Type B pancreatic cell (in vitro differentiated cells): ENCODE measurements around the gene ADAMTSL5. TPM values are rescaled to one million over a fixed set of nuclear protein-coding genes. Genes with fewer than 3 reads are reported as not detected.

Source experiments
- DNase-seq: peaks from one replicate; pipeline ENCODE4 v3.0.0; 2021; ENCODE audit warnings: mixed read lengths; ENCODE audit not compliant: unreplicated experiment; ENCODE audit errors: extremely low spot score
- H3K27ac Mint-ChIP-seq: 2 replicates; pipeline ENCODE4 v1.8.0; 2021; ENCODE audit warnings: mild to moderate bottlenecking, mixed read lengths
- H3K27me3 Mint-ChIP-seq: 2 replicates; pipeline ENCODE4 v1.8.0; 2021; ENCODE audit warnings: mixed read lengths
- H3K36me3 Mint-ChIP-seq: 2 replicates; pipeline ENCODE4 v1.8.0; 2021; ENCODE audit warnings: mixed read lengths
- H3K4me1 Mint-ChIP-seq: one replicate; pipeline ENCODE4 v1.8.0; 2021; ENCODE audit warnings: mixed read lengths; ENCODE audit not compliant: unreplicated experiment
- H3K4me3 Mint-ChIP-seq: 2 replicates; pipeline ENCODE4 v1.8.0; 2021; ENCODE audit warnings: mild to moderate bottlenecking, mixed read lengths
- H3K9me3 Mint-ChIP-seq: 2 replicates; pipeline ENCODE4 v1.8.0; 2021; ENCODE audit warnings: mixed read lengths
- CTCF ChIP-seq: fragments of 200-600 bp; sonication (generic); conservative IDR thresholded peaks from 2 replicates; pipeline ENCODE4 v1.5.0; 2021; ENCODE audit warnings: antibody characterized with exemption, mild to moderate bottlenecking
- total RNA-seq: library from RNA; stranded (reverse); gene quantifications from 2 replicates; pipeline ENCODE4 v1.2.1, GENCODE V29; 2021; ENCODE audit warnings: low replicate concordance

Gene ADAMTSL5
- total RNA-seq, 1 donor from 2014 or later, result 3.4 TPM

- peaks cover 28% of the 10 kb centered on the region for H3K27me3 Mint-ChIP-seq
- no peaks in the 10 kb centered on the region for H3K4me1 Mint-ChIP-seq
- H3K9me3 Mint-ChIP-seq, result no peaks in the 10 kb centered on the region
- no peak overlapping the region for H3K27ac Mint-ChIP-seq
- TF ChIP-seq CTCF, result no peak
- H3K36me3 Mint-ChIP-seq, result no peaks in the 10 kb centered on the region
- no peak overlapping the region for H3K4me3 Mint-ChIP-seq
- no peak for DNase-seq
Observed at GRCh38 chr19:1472231-1473084, 40.4 kb downstream of the ADAMTSL5 start.

GRCh38 chr19:1471515-1472160 lies 41.2 kb downstream of the ADAMTSL5 start:
- Mint-ChIP-seq H3K36me3 (no peaks in the 10 kb centered on the region), H3K27me3 (peaks cover 31% of the 10 kb centered on the region), H3K9me3 (no peaks in the 10 kb centered on the region), H3K4me1 (no peaks in the 10 kb centered on the region), H3K4me3 (no peak overlapping the region), H3K27ac (no peak overlapping the region)
- no peak for DNase-seq
- TF ChIP-seq CTCF, result peak; percentile 34

- TF ChIP-seq CTCF, result no peak
- H3K27me3 Mint-ChIP-seq, result peaks cover 32% of the 10 kb centered on the region
- no peaks in the 10 kb centered on the region for H3K9me3 Mint-ChIP-seq
- no peaks in the 10 kb centered on the region for H3K4me1 Mint-ChIP-seq
- H3K36me3 Mint-ChIP-seq, result no peaks in the 10 kb centered on the region
- no peak for DNase-seq
- H3K4me3 Mint-ChIP-seq, result peak overlapping the region; percentile 74
- no peak overlapping the region for H3K27ac Mint-ChIP-seq
Observed at GRCh38 chr19:1471010-1471514, 41.8 kb downstream of the ADAMTSL5 start.

- Mint-ChIP-seq H3K4me3 (peak overlapping the region; percentile 65), H3K36me3 (no peaks in the 10 kb centered on the region), H3K4me1 (no peaks in the 10 kb centered on the region), H3K9me3 (no peaks in the 10 kb centered on the region), H3K27me3 (peaks cover 32% of the 10 kb centered on the region), H3K27ac (no peak overlapping the region)
- DNase-seq, result no peak
- no peak for TF ChIP-seq CTCF
Observed at GRCh38 chr19:1470305-1471009, 42.4 kb downstream of the ADAMTSL5 start.

GRCh38 chr19:1470055-1470304 lies 42.8 kb downstream of the ADAMTSL5 start:
- peaks cover 32% of the 10 kb centered on the region for H3K27me3 Mint-ChIP-seq

More at GRCh38 chr19:1470055-1470304, 42.8 kb downstream of the ADAMTSL5 start:
- TF ChIP-seq CTCF, result no peak
- Mint-ChIP-seq H3K4me3 (peak overlapping the region; percentile 65), H3K9me3 (no peaks in the 10 kb centered on the region), H3K4me1 (no peaks in the 10 kb centered on the region), H3K36me3 (no peaks in the 10 kb centered on the region), H3K27ac (no peak overlapping the region)
- no peak for DNase-seq
